IMR-90 (cell line): ENCODE data around the gene ARTN.

Source experiments
- CEBPB ChIP-seq: IDR thresholded peaks from 2 replicates; pipeline ENCODE4 v1.6.1; 2012; ENCODE audit warnings: low read depth, low read length, improper control_type of control experiment
- CHD1 ChIP-seq: IDR thresholded peaks from 2 replicates; pipeline ENCODE4 v1.6.1; 2012; ENCODE audit warnings: low read depth, low read length, improper control_type of control experiment
- CTCF ChIP-seq: conservative IDR thresholded peaks from 2 replicates; pipeline ENCODE4 v1.5.1; 2012; ENCODE audit warnings: mild to moderate bottlenecking, low read depth, low read length, improper control_type of control experiment
- ELK1 ChIP-seq: fragments of 150-350 bp; IDR thresholded peaks from 2 replicates; pipeline ENCODE4 v1.6.1; 2016; ENCODE audit warnings: low read depth, mild to moderate bottlenecking, low read length, moderate library complexity, borderline replicate concordance
- FOS ChIP-seq: fragments of 150-350 bp; IDR thresholded peaks from 2 replicates; pipeline ENCODE4 v1.6.1; 2016; ENCODE audit warnings: low read depth, low read length
- MAFK ChIP-seq: IDR thresholded peaks from 2 replicates; pipeline ENCODE4 v1.6.1; 2012; ENCODE audit warnings: low read depth, low read length, improper control_type of control experiment
- MAZ ChIP-seq: IDR thresholded peaks from 2 replicates; pipeline ENCODE4 v1.6.1; 2012; ENCODE audit warnings: low read depth, mild to moderate bottlenecking, low read length, improper control_type of control experiment, moderate library complexity, borderline replicate concordance
- NFE2L2 ChIP-seq: fragments of 150-350 bp; IDR thresholded peaks from 2 replicates; pipeline ENCODE4 v1.6.1; 2016; ENCODE audit warnings: low read depth, mild to moderate bottlenecking, low read length
- POLR2A ChIP-seq: IDR thresholded peaks from 2 replicates; pipeline ENCODE4 v1.6.1; 2012; ENCODE audit warnings: mild to moderate bottlenecking, low read depth, low read length
- RAD21 ChIP-seq: IDR thresholded peaks from 2 replicates; pipeline ENCODE4 v1.6.1; 2012; ENCODE audit warnings: low read length, improper control_type of control experiment
- RFX5 ChIP-seq: IDR thresholded peaks from 2 replicates; pipeline ENCODE4 v1.8.0; 2012; ENCODE audit warnings: low read depth, mild to moderate bottlenecking, low read length, moderate library complexity
- SMC3 ChIP-seq: fragments of 150-350 bp; IDR thresholded peaks from 2 replicates; pipeline ENCODE4 v1.6.1; 2016; ENCODE audit warnings: low read depth, mild to moderate bottlenecking, antibody characterized with exemption, low read length, moderate library complexity
- TF ChIP-seq, protein P1 (sequence below): fragments of 150-350 bp; IDR thresholded peaks from 2 replicates; pipeline ENCODE4 v1.6.1; 2017; ENCODE audit warnings: mild to moderate bottlenecking, antibody characterized with exemption, low read length, low read depth

DNA sequence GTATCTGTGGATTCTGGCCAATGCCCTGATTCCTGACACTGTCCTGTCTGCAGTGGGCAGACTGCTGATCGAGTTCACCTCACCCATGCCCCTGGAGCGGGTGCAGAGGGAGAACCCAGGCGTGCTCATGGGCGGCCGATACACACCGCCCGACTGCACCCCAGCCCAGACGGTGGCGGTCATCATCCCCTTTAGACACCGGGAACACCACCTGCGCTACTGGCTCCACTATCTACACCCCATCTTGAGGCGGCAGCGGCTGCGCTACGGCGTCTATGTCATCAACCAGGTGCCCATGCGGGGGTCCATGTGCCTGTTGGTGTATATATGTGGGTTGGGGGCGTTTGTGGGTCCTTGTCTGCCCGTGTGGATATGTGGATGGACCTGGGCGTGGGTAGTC lies 48.0 kb downstream of the ARTN start:
- TF ChIP-seq POLR2A = no peak
- no peak for TF ChIP-seq CTCF
- TF ChIP-seq RAD21 = no peak
- no peak for TF ChIP-seq MAFK
- no peak for TF ChIP-seq RFX5
- TF ChIP-seq MAZ = no peak
- TF ChIP-seq SMC3 = no peak
- no peak for TF ChIP-seq CHD1
- TF ChIP-seq, protein P1, sequence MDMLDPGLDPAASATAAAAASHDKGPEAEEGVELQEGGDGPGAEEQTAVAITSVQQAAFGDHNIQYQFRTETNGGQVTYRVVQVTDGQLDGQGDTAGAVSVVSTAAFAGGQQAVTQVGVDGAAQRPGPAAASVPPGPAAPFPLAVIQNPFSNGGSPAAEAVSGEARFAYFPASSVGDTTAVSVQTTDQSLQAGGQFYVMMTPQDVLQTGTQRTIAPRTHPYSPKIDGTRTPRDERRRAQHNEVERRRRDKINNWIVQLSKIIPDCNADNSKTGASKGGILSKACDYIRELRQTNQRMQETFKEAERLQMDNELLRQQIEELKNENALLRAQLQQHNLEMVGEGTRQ = no peak
- TF ChIP-seq FOS = no peak
- no peak for TF ChIP-seq CEBPB
- TF ChIP-seq ELK1 = no peak
- TF ChIP-seq NFE2L2 = no peak
